ENCODE data around the gene LLPH.

LLPH gene

DNA sequence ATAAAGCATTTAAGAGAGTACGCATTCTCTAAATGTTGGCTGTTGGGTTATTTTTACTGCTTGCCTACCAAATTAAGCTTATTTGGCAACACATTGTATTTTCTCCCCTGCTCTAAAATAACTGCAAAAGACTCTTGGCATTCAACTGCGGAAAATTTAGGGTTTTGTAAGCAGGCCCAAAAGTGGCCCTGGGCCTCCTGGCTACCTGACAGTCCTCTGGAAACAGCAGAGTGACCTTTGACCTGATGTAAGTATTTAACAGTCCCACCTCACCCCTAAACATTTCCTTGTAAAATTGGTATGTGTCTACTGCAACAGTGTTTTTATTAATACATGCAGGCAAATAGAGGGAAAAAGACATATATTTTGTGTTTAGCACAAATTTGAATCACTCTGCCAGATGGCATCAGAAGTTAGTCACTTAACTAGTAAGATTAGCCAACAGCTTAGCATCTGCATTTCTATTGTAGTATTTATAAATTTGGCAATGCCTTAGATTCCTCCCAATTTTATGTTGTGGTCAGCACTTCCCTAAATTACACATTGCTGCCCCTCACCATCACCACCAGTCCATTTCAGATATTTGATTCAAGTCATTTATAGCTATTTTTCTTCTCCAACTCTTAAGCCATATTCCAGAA lies 11.2 kb downstream of the LLPH start:
- Histone ChIP-seq H2AFZ (ENCODE audit: low read length) (no peak overlapping the region), H3K9ac (ENCODE audit: low read length) (no peak overlapping the region), H3K4me3 (ENCODE audit: low read depth, low read length, poor library complexity, severe bottlenecking) (no peak overlapping the region), H3K4me1 (ENCODE audit: insufficient read depth, low read length, severe bottlenecking) (no peaks in the 10 kb centered on the region), H3K4me2 (ENCODE audit: low read length) (no peak overlapping the region), H3K27ac (ENCODE audit: low read depth, low read length, poor library complexity, severe bottlenecking) (no peak overlapping the region), H3K9me3 (ENCODE audit: low read length) (no peaks in the 10 kb centered on the region), H3K79me2 (ENCODE audit: insufficient read depth, low read length) (no peaks in the 10 kb centered on the region), H4K20me1 (ENCODE audit: insufficient read depth, low read length) (0 out of 2 replicates have a peak, but pooled peaks cover 2% of the 10 kb centered on the region), H3F3A (ENCODE audit: insufficient read depth, low read length) (no peaks in the 10 kb centered on the region), H3K9me2 (ENCODE audit: low read depth, low read length) (no peaks in the 10 kb centered on the region), H3K36me3 (ENCODE audit: insufficient read depth, low read length) (peaks cover 44% of the 10 kb centered on the region), H3K27me3 (ENCODE audit: insufficient read depth, low read length) (no peaks in the 10 kb centered on the region)
- TF ChIP-seq, protein P1, sequence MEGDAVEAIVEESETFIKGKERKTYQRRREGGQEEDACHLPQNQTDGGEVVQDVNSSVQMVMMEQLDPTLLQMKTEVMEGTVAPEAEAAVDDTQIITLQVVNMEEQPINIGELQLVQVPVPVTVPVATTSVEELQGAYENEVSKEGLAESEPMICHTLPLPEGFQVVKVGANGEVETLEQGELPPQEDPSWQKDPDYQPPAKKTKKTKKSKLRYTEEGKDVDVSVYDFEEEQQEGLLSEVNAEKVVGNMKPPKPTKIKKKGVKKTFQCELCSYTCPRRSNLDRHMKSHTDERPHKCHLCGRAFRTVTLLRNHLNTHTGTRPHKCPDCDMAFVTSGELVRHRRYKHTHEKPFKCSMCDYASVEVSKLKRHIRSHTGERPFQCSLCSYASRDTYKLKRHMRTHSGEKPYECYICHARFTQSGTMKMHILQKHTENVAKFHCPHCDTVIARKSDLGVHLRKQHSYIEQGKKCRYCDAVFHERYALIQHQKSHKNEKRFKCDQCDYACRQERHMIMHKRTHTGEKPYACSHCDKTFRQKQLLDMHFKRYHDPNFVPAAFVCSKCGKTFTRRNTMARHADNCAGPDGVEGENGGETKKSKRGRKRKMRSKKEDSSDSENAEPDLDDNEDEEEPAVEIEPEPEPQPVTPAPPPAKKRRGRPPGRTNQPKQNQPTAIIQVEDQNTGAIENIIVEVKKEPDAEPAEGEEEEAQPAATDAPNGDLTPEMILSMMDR (IDR thresholded peaks at IDR 0.05; ENCODE audit: low read length) = no peak
- no peak for TF ChIP-seq EZH2 (IDR thresholded peaks at IDR 0.05; ENCODE audit: borderline replicate concordance, low read length)

- Histone ChIP-seq H3K27me3 (ENCODE audit: insufficient read depth, low read length) (no peaks in the 10 kb centered on the region), H3K4me3 (ENCODE audit: low read depth, low read length, poor library complexity, severe bottlenecking) (no peak overlapping the region), H3K9ac (ENCODE audit: low read length) (no peak overlapping the region), H3F3A (ENCODE audit: insufficient read depth, low read length) (no peaks in the 10 kb centered on the region), H3K79me2 (ENCODE audit: insufficient read depth, low read length) (no peaks in the 10 kb centered on the region), H3K27ac (ENCODE audit: low read depth, low read length, poor library complexity, severe bottlenecking) (no peak overlapping the region), H2AFZ (ENCODE audit: low read length) (no peak overlapping the region), H3K4me1 (ENCODE audit: insufficient read depth, low read length, severe bottlenecking) (no peaks in the 10 kb centered on the region), H3K4me2 (ENCODE audit: low read length) (no peak overlapping the region), H3K36me3 (ENCODE audit: insufficient read depth, low read length) (peaks cover 34% of the 10 kb centered on the region), H4K20me1 (ENCODE audit: insufficient read depth, low read length) (0 out of 2 replicates have a peak, but pooled peaks cover 2% of the 10 kb centered on the region), H3K9me3 (ENCODE audit: low read length) (no peaks in the 10 kb centered on the region), H3K9me2 (ENCODE audit: low read depth, low read length) (no peaks in the 10 kb centered on the region)
- TF ChIP-seq, protein P1 (IDR thresholded peaks at IDR 0.05; ENCODE audit: low read length) = no peak
- TF ChIP-seq EZH2 (IDR thresholded peaks at IDR 0.05; ENCODE audit: borderline replicate concordance, low read length) = no peak
These were observed 12.2 kb downstream of the LLPH start for GRCh38 chr12:66118240-66118891.

DNA sequence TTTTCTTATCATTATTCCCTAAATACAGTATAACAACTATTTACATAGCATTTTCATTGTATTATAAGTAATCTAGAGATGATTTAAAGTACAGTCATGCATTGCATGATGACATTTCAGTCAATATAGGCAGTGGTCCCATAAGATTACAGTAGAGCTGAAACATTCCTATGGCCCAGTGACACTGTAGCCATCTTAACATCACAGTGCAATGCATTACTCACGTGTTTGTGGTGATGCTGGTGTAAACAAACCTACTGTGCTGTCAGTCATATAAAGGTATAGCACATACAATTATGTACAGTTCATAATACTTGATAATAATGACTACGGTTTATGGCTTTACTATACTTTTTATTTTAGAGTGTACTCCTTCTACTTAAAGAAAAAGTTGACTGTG lies 13.3 kb downstream of the LLPH start:
- no peak overlapping the region for H3K4me3 ChIP-seq (ENCODE audit: low read depth, low read length, poor library complexity, severe bottlenecking)
- H2AFZ ChIP-seq (ENCODE audit: low read length) = no peak overlapping the region
- H3K4me2 ChIP-seq (ENCODE audit: low read length) = no peak overlapping the region
- H3K9ac ChIP-seq (ENCODE audit: low read length) = no peak overlapping the region
- H3K9me2 ChIP-seq (ENCODE audit: low read depth, low read length) = no peaks in the 10 kb centered on the region
- no peaks in the 10 kb centered on the region for H3K79me2 ChIP-seq (ENCODE audit: insufficient read depth, low read length)
- H3K4me1 ChIP-seq (ENCODE audit: insufficient read depth, low read length, severe bottlenecking) = no peaks in the 10 kb centered on the region
- peaks cover 23% of the 10 kb centered on the region for H3K36me3 ChIP-seq (ENCODE audit: insufficient read depth, low read length)
- no peak overlapping the region for H3K27ac ChIP-seq (ENCODE audit: low read depth, low read length, poor library complexity, severe bottlenecking)
- no peaks in the 10 kb centered on the region for H3F3A ChIP-seq (ENCODE audit: insufficient read depth, low read length)
- no peaks in the 10 kb centered on the region for H3K27me3 ChIP-seq (ENCODE audit: insufficient read depth, low read length)
- no peaks in the 10 kb centered on the region for H3K9me3 ChIP-seq (ENCODE audit: low read length)
- no peak for TF ChIP-seq EZH2 (IDR thresholded peaks at IDR 0.05; ENCODE audit: borderline replicate concordance, low read length)
- TF ChIP-seq, protein P1 (IDR thresholded peaks at IDR 0.05; ENCODE audit: low read length) = no peak
- no peaks in the 10 kb centered on the region for H4K20me1 ChIP-seq (ENCODE audit: insufficient read depth, low read length)

All from OCI-LY1 (cell line).